ENCODE results near the gene UQCRC1. TPM values are rescaled to one million over a fixed set of nuclear protein-coding genes. Genes with fewer than 3 reads are reported as not detected.

UQCRC1 gene
- total RNA-seq, 1 donor, result 299 TPM

GRCh38 chr3:48576647-48577046, 32.8 kb downstream of the UQCRC1 start:
- no peaks in the 10 kb centered on the region for H3K4me1 ChIP-seq (ENCODE audit: insufficient read depth, low read length)
- no peak for TF ChIP-seq CTCF (IDR thresholded peaks at IDR 0.05; ENCODE audit: extremely low read depth, low read depth, low read length)
- no peak overlapping the region for H3K4me2 ChIP-seq (ENCODE audit: insufficient read depth, low read length)
- no peaks in the 10 kb centered on the region for H3K9me3 ChIP-seq (ENCODE audit: low read depth, low read length)
- H3K79me2 ChIP-seq (ENCODE audit: insufficient read depth, low read length), result no peaks in the 10 kb centered on the region
- H3K27ac ChIP-seq (ENCODE audit: low read depth, low read length), result no peak overlapping the region
- H3K27me3 ChIP-seq (ENCODE audit: insufficient read depth, low read length), result no peaks in the 10 kb centered on the region
- H3K36me3 ChIP-seq (ENCODE audit: insufficient read depth, low read length), result peaks cover 12% of the 10 kb centered on the region
- H2AFZ ChIP-seq (ENCODE audit: low read length), result no peak overlapping the region
- H4K20me1 ChIP-seq (ENCODE audit: insufficient read depth, low read length), result no peaks in the 10 kb centered on the region
- DNase-seq (ENCODE audit: insufficient read length, low spot score, missing footprints), result no peak
- H3K4me3 ChIP-seq (ENCODE audit: insufficient read depth, low read length), result no peak overlapping the region

GRCh38 chr3:48575366-48575765, 34.1 kb downstream of the UQCRC1 start:
- Histone ChIP-seq H3K36me3 (ENCODE audit: insufficient read depth, low read length) (peaks cover 7% of the 10 kb centered on the region), H3K79me2 (ENCODE audit: insufficient read depth, low read length) (no peaks in the 10 kb centered on the region), H3K27ac (ENCODE audit: low read depth, low read length) (no peak overlapping the region), H4K20me1 (ENCODE audit: insufficient read depth, low read length) (no peaks in the 10 kb centered on the region), H2AFZ (ENCODE audit: low read length) (no peak overlapping the region), H3K4me1 (ENCODE audit: insufficient read depth, low read length) (no peaks in the 10 kb centered on the region), H3K9me3 (ENCODE audit: low read depth, low read length) (no peaks in the 10 kb centered on the region), H3K27me3 (ENCODE audit: insufficient read depth, low read length) (no peaks in the 10 kb centered on the region), H3K4me2 (ENCODE audit: insufficient read depth, low read length) (no peak overlapping the region), H3K4me3 (ENCODE audit: insufficient read depth, low read length) (no peak overlapping the region)
- no peak for TF ChIP-seq CTCF (IDR thresholded peaks at IDR 0.05; ENCODE audit: extremely low read depth, low read depth, low read length)
- DNase-seq (ENCODE audit: insufficient read length, low spot score, missing footprints), result no peak

- DNase-seq (ENCODE audit: insufficient read length, low spot score, missing footprints), result no peak
- H3K4me1 ChIP-seq (ENCODE audit: insufficient read depth, low read length), result no peaks in the 10 kb centered on the region
- H3K9me3 ChIP-seq (ENCODE audit: low read depth, low read length), result no peaks in the 10 kb centered on the region
- H3K27me3 ChIP-seq (ENCODE audit: insufficient read depth, low read length), result no peaks in the 10 kb centered on the region
- TF ChIP-seq CTCF (IDR thresholded peaks at IDR 0.05; ENCODE audit: extremely low read depth, low read depth, low read length), result no peak
- H3K36me3 ChIP-seq (ENCODE audit: insufficient read depth, low read length), result peaks cover 7% of the 10 kb centered on the region
- H2AFZ ChIP-seq (ENCODE audit: low read length), result no peak overlapping the region
- H3K79me2 ChIP-seq (ENCODE audit: insufficient read depth, low read length), result no peaks in the 10 kb centered on the region
- no peak overlapping the region for H3K4me2 ChIP-seq (ENCODE audit: insufficient read depth, low read length)
- no peaks in the 10 kb centered on the region for H4K20me1 ChIP-seq (ENCODE audit: insufficient read depth, low read length)
- H3K27ac ChIP-seq (ENCODE audit: low read depth, low read length), result no peak overlapping the region
- H3K4me3 ChIP-seq (ENCODE audit: insufficient read depth, low read length), result no peak overlapping the region
Measured at GRCh38 chr3:48573973-48574585, 35.4 kb downstream of the UQCRC1 start.

GRCh38 chr3:48572517-48572916, 36.9 kb downstream of the UQCRC1 start:
- H3K4me3 ChIP-seq (ENCODE audit: insufficient read depth, low read length), result no peak overlapping the region
- peaks cover 3% of the 10 kb centered on the region for H3K36me3 ChIP-seq (ENCODE audit: insufficient read depth, low read length)
- H3K79me2 ChIP-seq (ENCODE audit: insufficient read depth, low read length), result no peaks in the 10 kb centered on the region
- H2AFZ ChIP-seq (ENCODE audit: low read length), result no peak overlapping the region
- no peak overlapping the region for H3K27ac ChIP-seq (ENCODE audit: low read depth, low read length)
- no peaks in the 10 kb centered on the region for H3K9me3 ChIP-seq (ENCODE audit: low read depth, low read length)
- H3K4me1 ChIP-seq (ENCODE audit: insufficient read depth, low read length), result no peaks in the 10 kb centered on the region
- no peak for DNase-seq (ENCODE audit: insufficient read length, low spot score, missing footprints)
- no peak overlapping the region for H3K4me2 ChIP-seq (ENCODE audit: insufficient read depth, low read length)
- no peak for TF ChIP-seq CTCF (IDR thresholded peaks at IDR 0.05; ENCODE audit: extremely low read depth, low read depth, low read length)
- no peaks in the 10 kb centered on the region for H3K27me3 ChIP-seq (ENCODE audit: insufficient read depth, low read length)
- H4K20me1 ChIP-seq (ENCODE audit: insufficient read depth, low read length), result no peaks in the 10 kb centered on the region

Data from osteoblast (primary cell).